SK-N-SH treated with all-trans-retinoic acid at 6 μM for 48 hours (cell line): ENCODE measurements around the gene PAPSS1.

Source experiments
- BACH2 ChIP-seq: fragments of 250-450 bp; sonication (Bioruptor Pico); IDR thresholded peaks from 2 replicates; pipeline ENCODE4 v1.9.0; 2021; ENCODE audit warnings: mild to moderate bottlenecking, borderline replicate concordance
- ESRRG ChIP-seq: fragments of 250-450 bp; sonication (Bioruptor Pico); IDR thresholded peaks from 2 replicates; pipeline ENCODE4 v1.6.1; 2021; ENCODE audit warnings: mild to moderate bottlenecking
- GLIS3 ChIP-seq: fragments of 250-450 bp; sonication (Bioruptor Pico); IDR thresholded peaks from 2 replicates; pipeline ENCODE4 v1.5.0; 2020; ENCODE audit warnings: mild to moderate bottlenecking, moderate library complexity
- RARB ChIP-seq: fragments of 250-450 bp; sonication (Bioruptor Pico); IDR thresholded peaks from 2 replicates; pipeline ENCODE4 v1.8.0; 2021; ENCODE audit warnings: mild to moderate bottlenecking, moderate library complexity
- SNAI2 ChIP-seq: fragments of 250-450 bp; sonication (Bioruptor Pico); IDR thresholded peaks from 2 replicates; pipeline ENCODE4 v1.5.0; 2020; ENCODE audit warnings: mild to moderate bottlenecking, moderate library complexity
- TOX ChIP-seq: fragments of 250-450 bp; sonication (Bioruptor Pico); IDR thresholded peaks from 2 replicates; pipeline ENCODE4 v1.8.0; 2021; ENCODE audit warnings: mild to moderate bottlenecking, moderate library complexity, borderline replicate concordance
- ZFP30 ChIP-seq: fragments of 450-650 bp; formaldehyde crosslinking; IDR thresholded peaks from 2 replicates; pipeline ENCODE4 v1.5.0; 2022; ENCODE audit warnings: mild to moderate bottlenecking, moderate library complexity

- TF ChIP-seq SNAI2 (no peak), ZFP30 (CRISPR knock-in tag) (no peak), BACH2 (CRISPR knock-in tag) (no peak), ESRRG (CRISPR knock-in tag) (no peak), RARB (CRISPR knock-in tag) (no peak), GLIS3 (no peak), TOX (CRISPR knock-in tag) (no peak)
Measured at GRCh38 chr4:107742791-107743190, 22.8 kb upstream of the PAPSS1 start.
